Stomach (tissue), 9 donors: ENCODE measurements around the gene HPN. TPM values are rescaled to one million over a fixed set of nuclear protein-coding genes. Genes with fewer than 3 reads are reported as not detected.

Source experiments
- DNase-seq, 2 donors: peaks; one replicate each; pipeline versions ENCODE4 v3.0.0 to v3.0.0-alpha.2; 2013 to 2019
- H3K27ac ChIP-seq, 5 donors: fragments of 200-600 bp in 4 of 5; sonication (generic) in 4 of 5; one replicate each; pipeline ENCODE4 v1.5.1; 2013 to 2019; ENCODE audit warnings: mild to moderate bottlenecking in 1 of 5, moderate library complexity in 1 of 5
- H3K27me3 ChIP-seq, 3 donors: fragments of 200-600 bp; sonication (generic); one replicate each; pipeline ENCODE4 v1.5.1; 2017 to 2019; ENCODE audit warnings: mixed run types in 1 of 3
- H3K36me3 ChIP-seq, 4 donors: fragments of 200-600 bp; sonication (generic); 1 replicate in 3 of 4; 2 replicates in 1 of 4; pipeline ENCODE4 v1.5.1; 2016 to 2019
- H3K4me1 ChIP-seq, 4 donors: fragments of 200-600 bp; sonication (generic); one replicate each; pipeline ENCODE4 v1.5.1; 2016 to 2019
- H3K4me3 ChIP-seq, 4 donors: fragments of 200-600 bp; sonication (generic) in 3 of 4; one replicate each; pipeline ENCODE4 v1.5.1; 2016 to 2019; ENCODE audit warnings: mild to moderate bottlenecking in 1 of 4
- H3K9me3 ChIP-seq, 4 donors: fragments of 200-600 bp; sonication (generic); one replicate each; pipeline ENCODE4 v1.5.1; 2016 to 2019
- EP300 ChIP-seq: sonication (generic); formaldehyde crosslinking; IDR thresholded peaks from one replicate; pipeline ENCODE4 v1.6.1; 2017; ENCODE audit warnings: antibody characterized with exemption
- POLR2A ChIP-seq, 4 donors: fragments of 450-650 bp; IDR thresholded peaks; one replicate each; pipeline ENCODE4 v1.6.1; 2016; ENCODE audit warnings: antibody characterized with exemption in 4 of 4, control low read depth in 2 of 4, mild to moderate bottlenecking in 1 of 4, moderate library complexity in 1 of 4
- POLR2AphosphoS5 ChIP-seq, 3 donors: sonication (generic); formaldehyde crosslinking; IDR thresholded peaks; one replicate each; pipeline ENCODE4 v1.6.1; 2016; ENCODE audit warnings: antibody characterized with exemption in 3 of 3
- WGBS, 5 donors: extraction: QIAGEN DNeasy Blood & Tissue Kit in 3 of 5; methylation state at CpG; one replicate each; pipeline versions ENCODE4 v1.1.5 to v1.1.7; 2013 to 2018; 5-methylcytosine and 5-hydroxymethylcytosine counted together
- intact Hi-C: fragments of 100-400 bp; cut with DNase I; formaldehyde crosslinking; loops from one replicate; pipeline ENCODE4 v1.15.1; 2023; ENCODE audit warnings: low total_unique reads
- polyA plus RNA-seq, 3 donors: library from polyadenylated mRNA; stranded (reverse); fragments of 200-250 nt; gene quantifications; one replicate each; pipeline ENCODE4 v1.2.3, GENCODE V29; 2013
- total RNA-seq, 5 donors: library from RNA; depleted of rRNA; stranded (reverse); fragments of >200 nt; gene quantifications; one replicate each; pipeline versions ENCODE4 v1.1.0 to v1.2.3, GENCODE V29; 2014 to 2016
- TF ChIP-seq, protein P1 (sequence below), 7 experiments: fragments of 450-650 bp in 4 of 7; fragments of 200-600 bp in 3 of 7; sonication (generic) in 3 of 7; IDR thresholded peaks; one replicate each; pipeline ENCODE4 v1.5.1; 2016 to 2019; ENCODE audit warnings: antibody characterized with exemption in 7 of 7, control low read depth in 2 of 7, mild to moderate bottlenecking in 1 of 7
- donor health status: healthy with polysubstance abuse.
- donor health status: Bipolar disorder and iron deficiency.
- donor health status: healthy.

HPN gene
- total and polyA plus RNA-seq, 8 donors: 14.7 to 45.2 (median 28.6) TPM; not detected in 1

- WGBS, 5 donors: 84 to 88% (median 86%) methylated on average over 7 of the region's 7 CpGs
- H3K4me1 ChIP-seq: no peaks in the 10 kb centered on the region
- DNase-seq: no peak
- intact Hi-C loops: no loop called here
- no peaks in the 10 kb centered on the region for H3K9me3 ChIP-seq
- TF ChIP-seq, protein P1, sequence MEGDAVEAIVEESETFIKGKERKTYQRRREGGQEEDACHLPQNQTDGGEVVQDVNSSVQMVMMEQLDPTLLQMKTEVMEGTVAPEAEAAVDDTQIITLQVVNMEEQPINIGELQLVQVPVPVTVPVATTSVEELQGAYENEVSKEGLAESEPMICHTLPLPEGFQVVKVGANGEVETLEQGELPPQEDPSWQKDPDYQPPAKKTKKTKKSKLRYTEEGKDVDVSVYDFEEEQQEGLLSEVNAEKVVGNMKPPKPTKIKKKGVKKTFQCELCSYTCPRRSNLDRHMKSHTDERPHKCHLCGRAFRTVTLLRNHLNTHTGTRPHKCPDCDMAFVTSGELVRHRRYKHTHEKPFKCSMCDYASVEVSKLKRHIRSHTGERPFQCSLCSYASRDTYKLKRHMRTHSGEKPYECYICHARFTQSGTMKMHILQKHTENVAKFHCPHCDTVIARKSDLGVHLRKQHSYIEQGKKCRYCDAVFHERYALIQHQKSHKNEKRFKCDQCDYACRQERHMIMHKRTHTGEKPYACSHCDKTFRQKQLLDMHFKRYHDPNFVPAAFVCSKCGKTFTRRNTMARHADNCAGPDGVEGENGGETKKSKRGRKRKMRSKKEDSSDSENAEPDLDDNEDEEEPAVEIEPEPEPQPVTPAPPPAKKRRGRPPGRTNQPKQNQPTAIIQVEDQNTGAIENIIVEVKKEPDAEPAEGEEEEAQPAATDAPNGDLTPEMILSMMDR (IDR thresholded peaks at IDR 0.05): no peak
- TF ChIP-seq POLR2AphosphoS5 (IDR thresholded peaks at IDR 0.05) (no peak), EP300 (no peak), POLR2A (IDR thresholded peaks at IDR 0.05) (no peak)
- no peaks in the 10 kb centered on the region for H3K36me3 ChIP-seq
- H3K27me3 ChIP-seq: peaks cover 0 to 7% (median 0%) of the 10 kb centered on the region in 3 donors
- no peak overlapping the region for H3K4me3 ChIP-seq
- H3K27ac ChIP-seq: no peak overlapping the region
Measured at GRCh38 chr19:35061583-35062373, 20.3 kb downstream of the HPN start.

GRCh38 chr19:35062942-35063341 lies 21.4 kb downstream of the HPN start:
- TF ChIP-seq POLR2A (IDR thresholded peaks at IDR 0.05) (no peak), EP300 (no peak), POLR2AphosphoS5 (IDR thresholded peaks at IDR 0.05) (no peak)
- TF ChIP-seq, protein P1 (IDR thresholded peaks at IDR 0.05): no peak
- Histone ChIP-seq H3K27ac (no peak overlapping the region), H3K27me3 (peaks cover 0 to under 1% (median 0%) of the 10 kb centered on the region in 3 donors), H3K4me1 (peaks cover 0 to 5% (median 2%) of the 10 kb centered on the region in 4 donors), H3K36me3 (no peaks in the 10 kb centered on the region), H3K9me3 (no peaks in the 10 kb centered on the region), H3K4me3 (no peak overlapping the region)
- no peak for DNase-seq
- intact Hi-C loops: no loop called here
- WGBS, 5 donors: 59 to 81% (median 67%) methylated on average over 7 of the region's 7 CpGs

- TF ChIP-seq POLR2A (IDR thresholded peaks at IDR 0.05): no peak
- no peak for TF ChIP-seq EP300
- no peak for TF ChIP-seq POLR2AphosphoS5 (IDR thresholded peaks at IDR 0.05)
- TF ChIP-seq, protein P1 (IDR thresholded peaks at IDR 0.05): no peak
- intact Hi-C loops: no loop called here
Measured at GRCh38 chr19:35063940-35064818, 22.7 kb downstream of the HPN start.

DNA sequence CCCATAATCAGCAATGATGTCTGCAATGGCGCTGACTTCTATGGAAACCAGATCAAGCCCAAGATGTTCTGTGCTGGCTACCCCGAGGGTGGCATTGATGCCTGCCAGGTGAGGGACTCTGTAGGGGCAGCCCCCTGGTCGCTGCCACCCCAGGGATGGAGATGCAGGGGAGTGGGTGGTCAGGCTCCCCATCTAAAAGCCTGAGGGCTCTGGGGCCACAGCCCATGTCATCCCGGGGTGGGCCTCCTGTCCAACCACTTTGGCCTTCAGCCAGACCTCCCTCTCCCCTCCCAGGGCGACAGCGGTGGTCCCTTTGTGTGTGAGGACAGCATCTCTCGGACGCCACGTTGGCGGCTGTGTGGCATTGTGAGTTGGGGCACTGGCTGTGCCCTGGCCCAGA lies 24.1 kb downstream of the HPN start:
- Histone ChIP-seq H3K27ac (no peak overlapping the region), H3K9me3 (peaks cover 0 to 6% (median 5%) of the 10 kb centered on the region in 4 donors), H3K4me1 (peaks cover 0 to 5% (median 2%) of the 10 kb centered on the region in 4 donors), H3K27me3 (no peaks in the 10 kb centered on the region), H3K36me3 (no peaks in the 10 kb centered on the region), H3K4me3 (no peak overlapping the region)
- intact Hi-C loops: no loop called here
- TF ChIP-seq, protein P1 (IDR thresholded peaks at IDR 0.05): no peak
- TF ChIP-seq EP300 (no peak), POLR2A (IDR thresholded peaks at IDR 0.05) (no peak), POLR2AphosphoS5 (IDR thresholded peaks at IDR 0.05) (no peak)
- no peak for DNase-seq
- WGBS, 5 donors: 84 to 89% (median 85%) methylated on average over 7 to 10 of the region's 10 CpGs

More at GRCh38 chr19:35063940-35064818, 22.7 kb downstream of the HPN start:
- no peaks in the 10 kb centered on the region for H3K9me3 ChIP-seq
- no peak overlapping the region for H3K27ac ChIP-seq
- DNase-seq: no peak
- 74 to 81% (median 77%) methylated on average over 10 of the region's 10 CpGs for WGBS, 5 donors
- H3K27me3 ChIP-seq: no peaks in the 10 kb centered on the region
- H3K4me3 ChIP-seq: no peak overlapping the region
- peaks cover 0 to 5% (median 2%) of the 10 kb centered on the region in 4 donors for H3K4me1 ChIP-seq
- H3K36me3 ChIP-seq: no peaks in the 10 kb centered on the region
